Erythroblast (primary cell): Measurements from ENCODE around the gene GGA2.

ENCODE experiments used
- GATA1 ChIP-seq: IDR thresholded peaks from 2 replicates; pipeline ENCODE4 v1.6.1; 2011; ENCODE audit warnings: low read depth, mild to moderate bottlenecking, control low read depth, low read length, moderate library complexity
- POLR2A ChIP-seq: IDR thresholded peaks from 2 replicates; pipeline ENCODE4 v1.6.1; 2011; ENCODE audit warnings: mild to moderate bottlenecking, low read length

GRCh38 chr16:23448392-23448791 is 61.9 kb downstream of the GGA2 start:
- TF ChIP-seq POLR2A (no peak), GATA1 (no peak)
